GM10847 (cell line): Measurements from ENCODE around the gene CAPN6.

ENCODE experiments used
- POLR2A ChIP-seq: IDR thresholded peaks from 2 replicates; pipeline ENCODE4 v1.6.1; 2011; ENCODE audit not compliant: insufficient read length; ENCODE audit errors: extremely low read depth

Gene CAPN6, protein sequence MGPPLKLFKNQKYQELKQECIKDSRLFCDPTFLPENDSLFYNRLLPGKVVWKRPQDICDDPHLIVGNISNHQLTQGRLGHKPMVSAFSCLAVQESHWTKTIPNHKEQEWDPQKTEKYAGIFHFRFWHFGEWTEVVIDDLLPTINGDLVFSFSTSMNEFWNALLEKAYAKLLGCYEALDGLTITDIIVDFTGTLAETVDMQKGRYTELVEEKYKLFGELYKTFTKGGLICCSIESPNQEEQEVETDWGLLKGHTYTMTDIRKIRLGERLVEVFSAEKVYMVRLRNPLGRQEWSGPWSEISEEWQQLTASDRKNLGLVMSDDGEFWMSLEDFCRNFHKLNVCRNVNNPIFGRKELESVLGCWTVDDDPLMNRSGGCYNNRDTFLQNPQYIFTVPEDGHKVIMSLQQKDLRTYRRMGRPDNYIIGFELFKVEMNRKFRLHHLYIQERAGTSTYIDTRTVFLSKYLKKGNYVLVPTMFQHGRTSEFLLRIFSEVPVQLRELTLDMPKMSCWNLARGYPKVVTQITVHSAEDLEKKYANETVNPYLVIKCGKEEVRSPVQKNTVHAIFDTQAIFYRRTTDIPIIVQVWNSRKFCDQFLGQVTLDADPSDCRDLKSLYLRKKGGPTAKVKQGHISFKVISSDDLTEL

GRCh38 chrX:111270339-111270738 lies at the start of gene CAPN6:
CAPN6 (minus strand) TSS chrX:111270483; CDS start chrX:111263936, 6,547 bp downstream.
- TF ChIP-seq POLR2A, result no peak

- no peak for TF ChIP-seq POLR2A
These were observed 49.2 kb upstream of the CAPN6 start for GRCh38 chrX:111319451-111319850.

DNA sequence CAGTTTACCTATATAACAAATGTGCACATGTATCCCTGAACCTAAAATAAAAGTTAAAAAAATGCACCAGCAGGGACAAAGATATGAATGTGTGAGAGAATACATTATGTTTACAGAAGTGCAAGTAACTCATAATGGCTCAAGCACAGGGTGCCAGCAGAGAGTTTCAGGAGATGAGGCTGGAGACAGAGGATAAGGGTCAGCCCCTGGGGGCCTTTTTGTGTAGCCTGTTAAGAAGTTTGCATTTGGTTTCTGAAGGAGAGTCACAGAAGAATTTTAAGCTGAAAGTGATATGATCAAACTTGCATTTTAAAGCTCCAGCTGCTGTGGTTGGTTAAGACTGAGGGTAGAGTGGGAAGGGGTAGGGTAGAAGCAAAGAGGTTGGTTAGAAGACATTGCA lies 48.6 kb upstream of the CAPN6 start:
- TF ChIP-seq POLR2A, result no peak

DNA sequence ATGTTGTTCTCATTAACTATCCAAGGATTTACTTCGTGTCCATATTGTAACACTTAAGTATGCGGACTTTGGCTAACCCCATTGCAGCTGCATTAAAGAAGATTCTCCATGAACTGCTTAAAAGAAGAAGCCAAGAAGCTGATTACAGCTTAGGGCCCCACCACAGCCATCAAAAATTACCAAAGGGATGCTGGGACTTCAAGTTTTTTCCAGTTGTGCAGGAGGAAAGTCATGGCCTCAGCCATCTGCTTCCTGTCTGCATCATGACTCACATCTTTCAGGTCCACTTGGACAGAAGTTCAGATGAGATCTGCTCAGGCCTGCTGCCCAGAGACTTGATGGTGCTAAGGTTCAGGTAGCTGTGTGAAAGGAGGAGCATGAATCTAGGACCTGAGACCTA lies 38.8 kb upstream of the CAPN6 start:
- TF ChIP-seq POLR2A, result no peak

GRCh38 chrX:111308039-111308438 lies 37.8 kb upstream of the CAPN6 start:
- no peak for TF ChIP-seq POLR2A

DNA sequence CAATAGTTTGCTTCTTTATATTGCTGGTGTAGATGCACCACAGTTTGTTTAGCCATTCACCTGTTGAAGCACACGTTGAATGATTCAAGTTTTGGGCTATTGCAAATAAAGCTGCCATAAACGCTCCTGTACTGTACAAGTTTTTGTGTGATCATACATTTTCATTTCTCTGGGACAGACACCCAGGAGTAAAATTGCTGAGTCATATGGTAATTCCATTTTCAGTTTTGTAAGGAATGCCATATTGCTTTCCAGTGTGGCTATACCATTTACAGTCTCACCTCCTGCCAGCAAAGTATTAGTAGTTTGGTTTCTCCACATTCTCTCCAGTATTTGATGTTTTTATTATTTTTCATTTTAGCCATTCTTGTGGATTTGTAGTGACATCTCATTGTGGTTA lies 32.0 kb upstream of the CAPN6 start:
- TF ChIP-seq POLR2A, result no peak

GRCh38 chrX:111288841-111289240 lies 18.6 kb upstream of the CAPN6 start:
- no peak for TF ChIP-seq POLR2A

DNA sequence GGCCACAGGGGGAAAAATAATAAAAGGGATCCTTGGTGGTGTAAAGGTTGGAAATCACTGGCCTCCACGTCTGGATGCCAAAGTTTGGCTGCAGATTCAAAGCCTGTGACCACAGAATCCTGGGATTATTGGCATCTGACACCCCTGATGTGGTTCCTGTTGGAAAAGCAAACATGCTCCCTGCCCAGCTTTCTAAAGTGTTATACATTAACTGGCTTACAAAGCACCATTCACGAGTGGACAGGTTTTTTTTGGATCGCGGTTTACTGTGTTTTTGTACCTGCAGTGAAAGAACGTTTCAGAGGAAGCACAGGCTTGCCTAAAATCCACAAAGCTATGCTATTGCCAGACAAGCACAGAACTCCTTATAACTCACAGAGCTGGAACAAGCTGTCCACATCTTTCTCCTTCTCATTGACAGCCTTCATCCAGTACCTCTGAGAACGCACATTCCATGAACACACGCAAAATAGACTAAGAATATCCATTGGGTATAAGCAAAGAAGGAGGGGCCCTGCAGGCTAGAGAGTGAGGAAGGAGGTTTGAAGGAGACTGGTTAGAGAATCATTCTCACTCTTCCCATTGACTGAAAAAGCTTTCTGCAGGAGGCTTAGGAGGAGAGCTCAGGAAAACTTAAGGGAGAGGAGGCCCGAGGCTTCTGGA lies 14.5 kb upstream of the CAPN6 start:
- TF ChIP-seq POLR2A, result no peak

- no peak for TF ChIP-seq POLR2A
These were observed 13.2 kb upstream of the CAPN6 start for GRCh38 chrX:111283446-111283845.

DNA sequence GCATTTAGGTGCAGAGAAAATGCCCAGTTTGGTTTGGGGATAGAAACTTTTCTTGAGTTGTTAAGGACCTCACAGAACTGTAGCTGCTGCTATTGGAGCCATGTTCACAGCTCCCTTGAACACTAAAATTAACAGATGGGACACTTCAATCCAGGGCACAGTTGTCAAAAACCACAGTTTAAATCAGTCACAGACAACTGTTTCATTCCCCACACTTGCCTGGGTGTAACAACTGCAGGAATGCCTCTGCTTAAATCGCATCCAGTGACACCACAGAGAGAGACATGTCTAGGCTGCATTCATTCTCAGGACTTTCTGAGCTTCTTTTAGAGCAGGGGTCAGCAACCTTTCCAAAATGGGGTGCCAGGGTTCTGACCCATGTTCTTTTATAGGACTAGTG lies 12.7 kb upstream of the CAPN6 start:
- TF ChIP-seq POLR2A, result no peak

DNA sequence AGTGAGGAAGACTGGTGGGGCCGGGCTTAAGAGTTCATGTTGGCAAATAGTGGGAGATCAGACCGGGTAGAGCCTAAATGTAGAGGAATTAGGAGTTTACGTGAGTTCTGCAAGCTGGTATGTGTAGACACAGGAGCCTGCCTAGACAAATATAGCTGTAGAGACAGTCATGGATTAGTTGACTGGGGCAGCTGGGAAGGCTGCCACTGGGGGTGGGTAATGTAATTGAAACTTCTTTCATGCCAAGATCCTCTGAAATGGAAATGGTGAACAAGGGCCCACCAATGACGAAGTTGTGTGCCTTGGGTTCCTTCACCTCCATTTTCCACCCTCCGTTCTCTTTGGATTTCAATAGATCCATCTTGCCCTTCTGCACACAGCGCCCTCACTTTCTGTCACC lies 11.9 kb upstream of the CAPN6 start:
- TF ChIP-seq POLR2A, result no peak

- TF ChIP-seq POLR2A, result no peak
These were observed 1.8 kb downstream of the CAPN6 start for GRCh38 chrX:111268506-111268905.

DNA sequence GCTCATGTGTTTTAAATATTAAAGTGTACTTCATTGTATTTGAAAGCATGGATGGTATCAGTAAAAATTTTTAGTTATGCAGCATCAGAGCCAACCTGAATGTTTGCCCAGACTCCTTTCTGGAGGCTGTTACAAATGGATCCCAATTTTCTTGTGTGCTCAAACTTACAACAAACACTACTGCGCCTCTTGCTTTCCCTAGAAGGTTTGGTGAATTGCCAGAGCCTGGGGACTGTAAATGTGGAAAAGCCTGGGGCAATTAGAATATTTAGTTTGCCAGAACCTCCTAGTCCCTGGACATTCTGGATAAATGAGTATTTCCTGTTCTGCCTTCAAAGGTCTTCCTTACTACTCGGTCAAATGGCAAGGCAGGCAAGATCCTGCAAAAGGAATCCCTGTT lies 4.8 kb downstream of the CAPN6 start:
- TF ChIP-seq POLR2A, result no peak

GRCh38 chrX:111264385-111264784 lies 5.9 kb downstream of the CAPN6 start:
- TF ChIP-seq POLR2A, result no peak

GRCh38 chrX:111262086-111262485 lies 8.2 kb downstream of the CAPN6 start:
- no peak for TF ChIP-seq POLR2A

DNA sequence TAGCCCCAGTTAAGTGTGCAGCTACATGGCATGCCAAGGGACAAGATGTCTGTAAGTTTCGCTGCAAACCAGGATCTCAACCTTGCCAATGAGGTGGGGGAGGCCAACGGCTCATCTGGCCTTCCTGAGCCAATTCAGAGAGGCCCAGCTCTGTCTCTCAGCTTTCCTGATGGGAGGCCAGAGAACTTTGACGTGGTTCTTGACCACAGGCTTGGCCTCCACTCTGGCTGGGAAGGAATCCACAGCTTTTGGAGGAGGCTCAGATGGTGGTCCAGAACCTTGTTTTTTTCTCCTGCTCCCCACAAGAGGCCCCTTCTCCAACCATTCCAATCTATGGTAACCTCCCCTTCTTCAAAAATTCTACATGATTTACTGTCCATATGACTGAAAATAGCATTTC lies 9.8 kb downstream of the CAPN6 start:
- no peak for TF ChIP-seq POLR2A
